Dermis microvascular lymphatic vessel endothelial cell (primary cell): Measurements from ENCODE around the gene GNG14. TPM values are rescaled to one million over a fixed set of nuclear protein-coding genes. Genes with fewer than 3 reads are reported as not detected.
"Not testable (repeated sequence)": the region's sequence is repeated elsewhere in the genome, so short reads cannot be mapped to it uniquely, and the experiment has no call there.

Experiments
- DNase-seq, 2 donors: peaks; one replicate each; pipeline versions ENCODE4 v3.0.0 to v3.0.0-alpha.2; 2010; ENCODE audit warnings: low read depth in 2 of 2
- total RNA-seq: library from RNA; depleted of rRNA; stranded (reverse); fragments of >200 nt; gene quantifications from 2 replicates; pipeline ENCODE4 v1.2.1, GENCODE V29; 2014

Gene GNG14
- total RNA-seq, 1 donor from 2014 or later = not detected

DNA sequence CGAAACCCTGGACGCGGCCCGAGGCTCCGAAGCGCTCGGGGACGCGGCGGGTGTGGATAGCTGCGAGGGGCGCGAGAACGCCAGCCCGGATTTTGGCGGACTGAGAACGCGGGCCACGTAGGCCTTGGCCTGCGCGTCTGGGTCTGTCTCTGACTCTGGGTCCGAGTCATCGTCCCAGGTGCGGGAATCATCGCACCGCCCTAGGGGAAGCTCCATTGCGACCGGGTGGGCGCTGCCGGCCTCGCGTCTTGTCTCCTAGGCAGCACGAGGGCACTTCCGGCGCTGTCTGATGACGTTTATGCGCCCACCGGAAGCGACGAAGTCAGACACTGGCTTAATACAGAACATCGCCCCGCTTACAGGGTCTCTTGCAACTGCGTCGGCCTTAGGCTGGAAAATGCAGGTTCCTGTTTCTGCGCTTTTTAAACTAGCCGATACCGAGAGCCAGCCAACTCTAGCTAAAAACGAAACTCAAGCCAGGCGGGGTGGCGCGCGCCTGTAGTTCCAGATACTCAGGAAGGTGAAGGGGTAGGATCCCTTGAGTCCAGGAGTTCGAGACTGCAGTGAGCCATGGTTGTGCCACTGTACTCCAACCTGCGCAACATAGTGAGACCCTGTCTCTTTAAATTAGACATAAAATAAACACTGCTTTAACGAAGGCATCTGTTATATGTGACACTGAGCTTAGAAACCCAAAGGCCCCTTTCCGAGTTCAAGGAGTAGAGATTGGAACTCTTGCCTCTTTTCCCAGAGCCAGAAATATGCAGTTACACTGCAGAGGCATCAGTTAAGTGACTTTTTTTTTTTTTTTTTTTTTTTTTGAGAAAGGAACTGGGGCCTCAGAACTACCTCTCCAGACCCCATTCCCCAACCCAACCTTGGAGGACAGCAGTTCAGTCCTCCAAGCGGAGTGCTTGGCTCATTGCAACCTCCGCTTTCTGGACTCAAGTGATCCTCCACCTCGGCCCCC, 8.9 kb downstream of the GNG14 start, which contains the start of gene FBXW9:
FBXW9 (minus strand) TSS at position 266 of the 970 bp plus-strand sequence; CDS start at position 216, 50 bp downstream.
- peak; percentile 95 to 96 for DNase-seq

DNA sequence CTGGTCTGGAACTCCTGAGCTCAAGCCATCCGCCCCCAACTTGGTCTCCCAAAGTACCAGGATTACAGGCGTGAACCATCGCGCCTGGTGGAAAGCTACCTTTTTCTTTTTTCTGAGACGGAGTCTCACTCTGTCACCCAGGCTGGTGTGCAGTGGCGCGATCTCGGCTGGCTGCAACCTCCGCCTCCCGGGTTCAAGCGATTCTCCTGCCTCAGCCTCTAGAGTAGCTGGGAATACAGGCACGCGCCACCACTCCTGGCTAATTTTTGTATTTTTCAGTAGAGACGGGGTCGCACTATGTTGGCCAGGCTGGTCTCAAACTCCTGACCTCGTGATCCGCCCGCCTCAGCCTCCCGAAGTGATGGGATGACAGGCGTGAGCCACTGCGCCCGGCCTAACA, 9.6 kb downstream of the GNG14 start:
- DNase-seq = not testable (repeated sequence)

DNA sequence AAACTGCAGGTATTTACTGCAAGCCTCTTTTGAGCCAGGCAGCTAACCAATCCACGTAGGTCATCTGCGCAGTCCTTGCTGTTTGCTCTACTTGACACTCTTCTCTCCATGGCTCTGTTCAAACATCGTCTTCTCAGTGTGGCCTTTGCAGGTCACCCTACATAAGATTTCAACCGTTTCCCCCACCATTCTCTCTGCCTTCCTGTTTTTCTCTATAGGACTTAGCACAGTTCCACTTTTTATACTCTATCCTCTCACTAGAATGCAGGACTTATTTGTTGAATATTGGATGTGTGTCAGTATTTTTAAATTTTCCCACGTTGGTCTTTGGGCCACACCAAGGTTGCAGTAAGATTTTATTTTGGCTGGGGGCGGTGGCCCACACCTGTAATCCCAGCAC, 10.3 kb downstream of the GNG14 start:
- DNase-seq = no peak

DNA sequence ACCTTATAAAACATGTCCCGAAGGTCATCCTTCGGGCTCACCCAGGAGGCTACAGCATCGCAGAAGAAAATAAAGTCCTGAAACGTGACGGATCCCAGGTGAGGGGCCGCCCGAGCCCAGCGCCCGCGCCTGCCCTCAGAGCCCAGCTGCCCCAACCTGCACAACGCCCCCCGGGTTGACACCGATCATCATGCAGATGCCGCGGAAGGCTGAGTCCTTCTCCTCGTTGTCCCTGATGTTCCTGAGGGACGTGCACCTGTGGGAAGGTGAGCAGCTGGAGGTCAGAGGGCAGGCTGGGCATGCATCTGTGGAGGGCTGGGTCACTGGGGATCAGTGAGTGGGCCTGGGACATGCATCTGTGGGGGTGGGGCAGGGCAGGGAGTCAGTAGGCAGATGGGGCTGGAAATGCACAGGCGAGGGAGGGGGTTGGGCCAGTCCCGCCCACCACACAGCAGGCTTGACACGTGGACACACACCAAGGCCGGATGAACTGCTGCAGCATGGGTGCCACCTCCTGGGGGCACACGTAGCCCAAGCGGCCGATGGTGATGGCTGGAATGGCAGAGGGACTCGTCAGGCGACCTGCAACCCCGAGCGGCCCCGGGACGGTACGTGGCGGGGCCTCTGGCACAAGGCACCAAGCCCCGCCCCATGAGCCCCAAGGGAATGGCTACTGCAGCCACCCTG, 13.9 kb downstream of the GNG14 start:
- DNase-seq = no peak

DNA sequence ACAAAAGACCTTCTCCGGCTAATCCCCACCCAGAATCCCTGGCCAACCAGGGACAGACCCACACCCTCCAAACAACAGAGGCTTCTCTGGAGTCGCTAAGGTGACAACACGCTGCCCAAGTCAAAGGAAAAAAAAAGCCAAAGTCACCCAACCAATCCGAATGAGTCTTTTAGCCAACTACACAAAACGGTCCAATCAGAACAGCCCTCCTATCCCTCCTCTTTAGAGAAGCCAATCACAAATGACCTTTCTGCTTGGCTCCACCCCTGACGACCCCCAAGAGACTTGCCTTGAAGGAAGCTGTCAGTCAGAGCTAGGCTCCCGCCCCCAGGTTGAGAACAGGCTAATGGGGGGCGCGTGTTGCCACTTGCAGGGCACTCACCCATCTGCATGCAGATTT, 15.2 kb downstream of the GNG14 start:
- DNase-seq = peak in 1 of 2 donors; percentile 64

DNA sequence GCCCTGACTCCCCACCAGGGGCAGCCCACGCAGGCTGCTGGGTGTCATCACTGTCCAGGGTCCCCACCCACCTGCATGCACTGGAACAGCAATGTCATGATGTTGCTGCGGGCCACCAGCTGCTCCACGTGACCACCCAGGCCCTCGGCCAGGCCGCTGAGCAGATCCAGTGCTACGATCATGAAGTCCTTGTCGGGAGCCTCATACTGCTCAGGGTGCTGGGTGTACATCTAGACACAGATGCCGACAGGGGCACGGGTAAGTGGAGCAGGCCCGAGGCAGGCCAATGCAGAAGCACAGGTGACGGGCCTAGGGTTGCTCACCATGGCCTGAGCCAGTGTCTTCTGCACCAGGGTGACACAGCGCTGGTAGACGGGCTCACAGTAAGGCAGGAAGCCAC, 17.4 kb downstream of the GNG14 start:
- DNase-seq = no peak

DNA sequence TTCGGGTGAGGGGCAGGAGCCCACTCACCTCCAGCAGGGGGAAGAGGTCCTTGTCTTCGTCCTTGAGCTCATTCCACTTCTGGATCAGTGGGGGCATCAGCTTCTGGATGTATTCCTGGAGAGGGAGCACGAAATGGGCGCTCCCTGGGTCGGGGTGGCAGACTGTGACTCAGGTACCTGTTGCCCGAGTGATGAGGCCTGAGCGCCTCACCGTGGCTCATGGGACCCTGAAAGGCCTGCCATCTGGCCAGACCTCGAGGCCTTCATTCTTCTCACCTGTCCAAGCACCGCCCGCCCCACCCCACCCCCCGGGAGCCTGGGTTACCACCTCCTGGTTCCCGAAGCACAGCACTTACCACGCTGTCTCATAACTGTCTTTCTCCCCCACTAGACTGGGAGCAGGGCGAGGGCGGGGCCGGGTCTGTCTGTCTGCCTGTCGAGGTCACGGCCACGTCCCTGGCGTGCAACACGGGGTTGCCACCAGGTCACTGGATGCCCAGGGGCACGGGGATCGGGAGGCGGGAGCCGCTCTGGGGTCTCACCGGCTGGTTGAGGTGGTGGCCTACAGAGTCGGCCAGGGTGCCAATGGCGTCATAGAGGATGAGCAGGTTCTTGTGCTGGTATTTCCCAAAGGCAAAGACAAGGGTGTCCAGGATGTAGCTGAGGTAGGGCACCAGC, 18.0 kb downstream of the GNG14 start:
- no peak for DNase-seq

DNA sequence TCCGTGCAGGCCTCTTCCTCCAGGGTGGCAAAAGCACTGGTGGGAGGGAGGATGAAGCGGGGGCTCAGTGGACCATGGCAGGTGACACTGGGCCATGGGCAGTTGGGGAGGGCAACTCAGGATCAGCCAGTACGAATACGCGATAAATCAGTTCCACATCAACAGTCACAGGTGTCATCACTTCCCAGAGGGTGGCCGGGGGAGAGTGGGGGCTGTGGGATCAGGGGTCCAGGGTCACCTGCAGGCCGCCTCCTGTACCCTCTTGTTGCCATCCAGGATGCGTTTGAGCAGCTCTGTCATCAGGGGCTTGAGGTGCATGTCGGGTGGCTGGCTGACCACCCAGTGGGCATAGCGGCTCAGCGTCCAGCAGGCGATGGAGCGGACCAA, 18.5 kb downstream of the GNG14 start:
- DNase-seq = no peak

DNA sequence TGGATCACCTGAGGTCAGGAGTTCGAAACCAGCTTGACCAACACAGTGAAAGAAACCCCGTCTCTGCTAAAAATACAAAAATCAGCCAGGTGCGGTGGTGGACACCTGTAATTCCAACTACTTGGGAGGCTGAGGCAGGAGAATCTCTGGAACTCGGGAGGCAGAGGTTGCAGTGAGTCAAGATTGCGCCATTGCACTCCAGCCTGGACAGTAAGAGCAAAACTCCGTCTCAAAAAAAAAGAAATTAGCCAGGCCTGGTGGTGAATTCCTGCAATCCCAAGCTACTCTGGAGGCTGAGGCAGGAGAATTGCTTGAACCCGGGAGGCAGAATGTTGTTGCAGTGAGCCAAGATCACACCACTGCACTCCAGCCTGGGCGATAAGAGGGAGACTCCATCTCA, 20.8 kb downstream of the GNG14 start:
- no peak for DNase-seq

DNA sequence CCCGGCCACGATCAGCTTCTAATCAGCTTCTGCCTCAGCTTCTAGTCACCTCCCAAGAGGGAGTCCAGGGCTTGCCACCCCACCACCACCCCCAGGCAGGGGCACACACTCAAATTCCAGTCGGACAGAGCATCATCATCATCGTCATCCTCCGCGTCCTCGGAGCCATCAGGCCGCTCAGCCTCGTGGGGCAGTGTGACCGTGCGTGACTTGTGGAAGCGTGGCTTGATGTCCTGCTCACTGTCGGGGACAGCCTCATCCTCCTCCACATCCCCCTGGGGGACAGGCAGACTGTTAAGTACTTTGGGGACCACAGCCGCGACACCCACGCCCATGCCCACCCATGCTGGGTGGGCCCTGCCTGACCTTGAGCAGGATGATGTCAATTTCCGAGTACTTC, 23.4 kb downstream of the GNG14 start:
- no peak for DNase-seq

DNA sequence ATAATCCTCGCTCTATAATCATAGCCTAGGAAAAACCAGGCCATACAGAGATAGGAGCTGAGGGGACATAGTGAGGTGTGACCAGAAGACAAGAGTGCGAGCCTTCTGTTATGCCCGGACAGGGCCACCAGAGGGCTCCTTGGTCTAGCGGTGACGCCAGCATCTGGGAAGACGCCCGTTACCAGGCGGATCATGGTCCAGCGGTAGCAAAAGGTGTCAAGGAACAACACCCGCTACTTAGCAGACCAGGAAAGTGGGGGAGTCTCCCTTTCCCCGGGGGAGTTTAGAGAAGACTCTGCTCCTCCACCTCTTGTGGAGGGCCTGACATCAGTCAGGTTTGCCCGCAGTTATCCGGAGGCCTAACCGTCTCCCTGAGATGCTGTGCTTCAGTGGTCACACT, 24.3 kb downstream of the GNG14 start:
- DNase-seq = not testable (repeated sequence)

DNA sequence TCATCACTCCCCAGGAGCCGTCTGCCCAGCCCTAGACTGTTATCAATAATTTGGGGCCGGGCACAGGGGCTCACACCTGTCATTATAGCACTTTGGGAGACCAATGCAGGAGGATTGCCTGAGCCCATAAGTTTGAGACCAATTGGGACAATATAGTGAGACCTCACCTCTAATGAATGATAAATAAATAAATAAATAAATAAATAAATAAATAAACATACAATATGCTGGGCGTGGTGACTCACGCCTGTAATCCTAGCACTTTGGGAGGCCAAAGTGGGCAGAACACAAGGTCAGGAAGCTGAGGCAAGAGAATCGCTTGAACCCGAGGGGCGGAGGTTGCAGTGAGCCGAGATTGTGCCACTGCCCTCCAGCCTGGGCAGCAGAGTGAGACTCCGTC, 25.5 kb downstream of the GNG14 start:
- not testable (repeated sequence) for DNase-seq

DNA sequence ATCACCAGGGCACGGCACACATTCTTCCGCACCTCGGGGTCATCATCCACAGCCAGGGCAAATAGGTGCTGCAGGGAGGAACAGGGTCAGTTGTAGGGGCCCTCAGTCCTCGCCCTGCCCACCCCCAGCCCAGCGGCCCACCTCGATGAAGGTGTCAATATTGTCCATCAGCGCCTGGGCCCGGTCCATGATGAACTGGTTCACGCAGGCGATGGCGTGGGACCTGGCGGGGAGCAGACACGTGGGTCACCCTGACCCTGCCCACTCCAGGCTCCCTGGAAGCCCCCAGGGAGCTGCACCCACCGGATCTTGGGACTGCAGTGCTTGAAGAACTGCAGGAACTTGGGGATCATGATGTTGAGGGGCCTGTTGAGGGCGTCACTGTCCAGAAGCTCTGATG, 27.3 kb downstream of the GNG14 start:
- no peak for DNase-seq

DNA sequence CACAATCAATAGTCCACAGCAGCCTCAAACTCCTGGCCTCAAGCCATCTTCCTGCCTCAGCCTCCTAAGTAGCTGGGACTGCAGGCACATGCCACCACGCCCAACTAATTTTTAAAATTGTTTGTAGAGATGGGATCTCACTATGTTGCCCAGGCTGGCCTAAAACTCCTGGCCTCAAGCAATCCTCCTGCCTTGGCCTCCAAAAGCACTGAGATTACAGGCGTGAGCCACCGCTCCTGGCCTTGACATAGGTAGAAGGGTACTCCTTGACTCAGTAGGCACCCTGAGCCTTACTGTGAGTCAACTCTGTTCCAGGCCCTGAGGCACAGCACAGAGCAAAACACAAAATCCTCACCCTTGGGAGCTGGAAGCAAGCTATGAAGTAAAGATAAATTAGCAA, 28.1 kb downstream of the GNG14 start:
- DNase-seq = no peak

DNA sequence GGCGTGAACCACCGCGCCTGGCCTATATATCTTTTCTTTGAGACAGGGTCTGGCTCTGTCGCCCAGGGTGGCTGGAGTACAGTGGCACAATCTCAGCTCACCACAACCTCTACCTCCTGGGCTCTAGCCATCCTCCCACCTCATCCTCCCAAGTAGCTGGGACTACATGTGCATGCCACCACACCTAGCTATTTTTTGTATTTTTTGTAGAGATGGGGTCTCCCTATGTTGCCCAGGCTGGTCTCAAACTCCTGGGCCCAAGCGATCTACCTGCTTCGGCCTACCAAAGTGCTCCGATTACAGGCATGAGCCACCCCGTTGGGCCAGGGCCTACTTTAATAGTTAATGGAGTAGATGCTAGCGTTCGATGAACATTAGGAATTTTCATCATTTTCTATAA, 32.5 kb downstream of the GNG14 start:
- no peak for DNase-seq

DNA sequence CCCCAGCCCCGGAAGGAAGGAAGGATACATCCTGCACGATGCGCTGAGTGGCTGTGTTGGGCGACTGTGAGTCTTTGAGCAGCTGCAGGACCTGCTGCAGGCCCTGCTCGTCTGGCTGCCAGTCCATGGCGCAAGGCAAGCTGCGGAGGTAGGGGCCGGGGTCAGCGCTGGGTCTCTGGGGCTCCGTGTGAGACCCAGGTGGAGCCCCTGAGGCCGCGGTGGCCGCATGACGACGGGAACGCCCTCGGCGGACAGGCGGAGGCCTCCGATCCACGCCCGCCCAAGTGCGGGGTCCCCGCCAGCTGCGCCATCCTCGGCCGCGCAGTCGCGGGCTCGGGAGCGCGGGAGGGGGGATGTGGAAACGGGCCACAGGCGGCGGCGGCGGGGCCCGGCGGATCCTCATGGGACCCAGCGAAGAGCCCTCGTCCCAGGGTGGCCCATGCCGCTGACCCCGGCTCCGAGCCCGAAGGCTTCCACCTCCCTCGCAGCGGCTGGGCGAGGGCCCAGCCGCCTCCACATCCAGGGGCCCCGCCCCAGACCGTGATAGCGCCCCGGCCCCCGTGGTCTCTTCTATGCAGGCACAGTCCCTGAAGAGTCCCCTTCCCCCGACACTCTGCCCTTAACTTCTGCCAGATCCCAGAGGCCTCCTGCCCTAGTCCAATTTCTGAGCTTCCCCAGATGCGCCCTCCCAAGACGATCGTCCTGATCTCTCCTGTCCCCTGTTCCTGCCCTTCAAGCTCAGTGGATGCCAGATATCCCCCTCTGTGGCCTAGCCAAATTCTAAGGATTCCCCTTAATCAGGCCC, 33.3 kb downstream of the GNG14 start:
- peak in 1 of 2 donors; percentile 32 for DNase-seq

DNA sequence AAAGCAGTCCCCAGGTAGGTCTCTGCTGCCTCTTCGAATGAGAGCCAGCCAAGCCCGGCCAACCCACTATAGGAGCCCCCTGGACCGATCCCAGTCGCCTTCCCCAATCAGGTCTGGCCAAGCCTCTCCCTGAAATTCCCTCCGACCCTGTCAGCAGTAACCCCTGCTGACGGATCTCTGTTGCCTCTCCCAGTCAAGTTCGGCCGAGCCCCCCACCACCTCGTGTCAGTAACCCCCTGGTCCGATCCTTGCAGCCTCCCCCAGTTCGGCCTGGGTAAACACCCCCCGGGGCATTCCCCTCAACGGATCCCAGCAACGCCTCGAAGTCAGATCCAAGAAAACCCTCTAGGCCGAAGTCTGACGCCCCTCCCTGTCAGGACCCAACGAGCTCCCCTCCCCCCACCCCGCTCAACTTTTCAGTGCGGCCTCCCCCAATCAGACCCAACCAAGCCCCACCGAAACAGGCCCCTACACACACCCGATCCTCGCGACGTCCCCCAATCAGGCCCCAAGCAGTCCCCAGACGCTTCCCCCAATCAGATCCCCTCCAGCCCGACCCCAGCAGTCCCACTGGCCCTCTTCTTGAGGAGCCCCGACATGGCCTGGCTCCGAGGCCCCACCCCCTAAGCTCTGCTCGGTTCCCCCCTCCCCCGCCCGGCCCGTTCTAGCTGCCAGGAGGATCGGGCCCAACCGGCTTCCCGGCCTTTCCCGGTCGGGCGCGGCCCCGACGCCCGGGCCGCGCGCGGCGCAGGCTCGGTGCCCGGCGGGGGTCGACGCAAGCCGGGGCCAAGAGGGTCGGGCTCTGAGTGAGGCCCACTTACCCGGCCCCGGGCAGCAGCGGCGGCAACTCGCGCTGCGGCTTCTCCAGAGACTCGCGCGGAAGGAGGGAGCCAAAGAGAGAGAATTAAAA, 34.1 kb downstream of the GNG14 start:
- DNase-seq = peak in 1 of 2 donors; percentile 84

DNA sequence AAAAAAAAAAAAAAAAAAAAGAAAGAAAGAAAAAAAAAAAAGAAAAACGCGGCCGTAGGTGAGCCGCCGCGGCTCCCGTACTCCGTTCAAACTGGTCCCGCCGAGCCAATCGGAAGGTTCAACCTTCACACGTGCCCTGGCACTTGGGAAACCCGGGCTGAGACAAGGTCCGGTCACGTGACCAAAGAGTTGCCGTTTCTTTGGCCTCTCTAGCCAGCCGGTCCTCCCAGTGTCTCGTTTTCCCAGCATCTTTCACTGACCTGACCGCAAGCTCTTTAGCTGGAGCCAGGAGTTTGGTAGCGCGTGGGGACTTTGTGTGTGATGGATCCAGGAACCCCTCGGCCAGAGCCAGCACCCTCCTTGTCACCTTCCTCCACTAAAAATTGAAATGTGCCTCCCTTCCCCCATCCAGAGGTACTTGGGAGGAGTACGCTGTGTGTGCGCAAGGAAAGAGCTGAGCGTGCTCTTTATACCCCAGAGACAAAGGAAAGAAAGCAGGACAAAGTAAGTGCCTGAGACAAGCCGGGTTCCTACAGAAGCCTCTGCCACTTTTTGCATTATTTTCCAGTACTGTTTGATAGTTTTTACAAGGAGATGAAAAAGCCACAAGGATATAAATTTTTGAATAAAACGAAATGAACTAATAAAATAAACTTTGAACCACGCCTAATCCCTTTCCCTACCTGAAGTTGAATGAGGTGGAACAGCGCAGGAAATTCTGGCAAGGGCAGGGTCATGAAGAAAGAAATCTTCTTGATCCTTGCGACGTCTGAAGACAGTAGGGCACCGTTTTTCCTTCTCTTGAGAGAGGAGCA, 35.0 kb downstream of the GNG14 start:
- DNase-seq = peak; percentile 99 to 100

DNA sequence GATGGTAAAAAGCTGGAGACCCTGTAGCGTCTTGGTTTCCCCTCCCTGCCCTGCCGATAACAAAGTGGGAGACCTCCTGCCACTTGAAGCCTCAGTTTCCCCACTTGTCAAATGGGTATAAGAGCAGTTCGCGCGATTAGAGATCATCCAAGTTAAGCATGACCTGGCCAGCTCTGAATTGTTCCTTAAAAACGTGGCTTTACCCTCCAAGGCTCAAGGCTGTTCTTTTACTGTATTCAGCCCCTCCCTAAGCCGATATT, 35.5 kb downstream of the GNG14 start:
- DNase-seq = peak in 1 of 2 donors; percentile 15
